Ovary (tissue), 3 donors: ENCODE measurements around the gene C16orf96.

Experiments
- CTCF ChIP-seq, 3 donors: fragments of 450-650 bp in 2 of 3; fragments of 200-600 bp in 1 of 3; IDR thresholded peaks; one replicate each; pipeline versions ENCODE4 v1.5.1 to v1.8.0; 2016 to 2022; ENCODE audit warnings: antibody characterized with exemption in 3 of 3, mild to moderate bottlenecking in 1 of 3
- POLR2A ChIP-seq: fragments of 450-650 bp; IDR thresholded peaks from one replicate; pipeline ENCODE4 v1.6.1; 2017; ENCODE audit warnings: antibody characterized with exemption, mild to moderate bottlenecking, moderate library complexity
- donor health status: DM: no; HTN: no; CAD: no.

- TF ChIP-seq CTCF (IDR thresholded peaks at IDR 0.05) (peak; percentile 63 to 78 (median 71)), POLR2A (no peak)
These were observed 49.7 kb upstream of the C16orf96 start for GRCh38 chr16:4506450-4506849.
